Amniotic stem cell (primary cell): ENCODE results near the gene TMEM132D.
"Not testable (repeated sequence)": the region's sequence is repeated elsewhere in the genome, so short reads cannot be mapped to it uniquely, and the experiment has no call there.

Experiments used
- DNase-seq: peaks from one replicate; lab custom pipeline; 2025; lab: John Stamatoyannopoulos, UW

TMEM132D gene

DNA sequence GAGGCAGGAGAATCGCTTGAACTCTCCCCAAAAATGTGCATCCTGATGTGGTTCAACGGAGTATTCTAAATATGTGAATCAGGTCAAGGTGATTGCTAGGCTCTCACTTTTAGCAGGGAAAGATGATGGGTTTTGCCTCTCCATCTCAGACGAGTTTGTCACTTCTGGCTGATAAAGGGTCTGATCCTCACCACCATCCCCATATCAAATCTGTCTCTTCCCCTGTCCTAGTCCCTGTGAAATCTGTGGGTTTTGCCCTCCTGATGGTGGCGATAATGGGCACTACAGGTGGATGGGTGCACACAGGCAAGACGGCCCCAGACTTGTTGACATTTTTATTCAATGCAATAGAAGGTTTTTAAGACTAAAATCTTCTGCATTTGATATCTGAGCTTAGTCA is 665.9 kb downstream of the TMEM132D start:
- no peak for DNase-seq

DNA sequence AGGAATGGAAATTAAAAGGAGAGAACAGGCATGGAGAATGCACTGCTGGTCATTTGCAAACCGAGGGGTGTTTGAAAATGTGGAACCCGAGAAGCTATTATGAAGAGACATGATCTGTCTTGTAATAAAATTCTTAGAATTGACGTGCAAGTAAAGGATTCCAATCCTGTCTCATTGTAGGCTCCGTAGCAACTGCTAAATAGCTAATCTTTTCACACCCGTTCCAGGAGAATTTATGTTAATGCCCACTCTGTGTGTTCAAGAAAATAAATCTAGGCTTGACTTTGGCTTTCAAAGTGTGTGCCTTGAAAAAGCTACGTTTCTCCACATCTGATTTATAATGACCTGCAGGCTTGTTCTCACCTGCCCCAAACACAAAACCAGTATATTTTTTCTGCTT is 669.6 kb downstream of the TMEM132D start:
- no peak for DNase-seq

DNA sequence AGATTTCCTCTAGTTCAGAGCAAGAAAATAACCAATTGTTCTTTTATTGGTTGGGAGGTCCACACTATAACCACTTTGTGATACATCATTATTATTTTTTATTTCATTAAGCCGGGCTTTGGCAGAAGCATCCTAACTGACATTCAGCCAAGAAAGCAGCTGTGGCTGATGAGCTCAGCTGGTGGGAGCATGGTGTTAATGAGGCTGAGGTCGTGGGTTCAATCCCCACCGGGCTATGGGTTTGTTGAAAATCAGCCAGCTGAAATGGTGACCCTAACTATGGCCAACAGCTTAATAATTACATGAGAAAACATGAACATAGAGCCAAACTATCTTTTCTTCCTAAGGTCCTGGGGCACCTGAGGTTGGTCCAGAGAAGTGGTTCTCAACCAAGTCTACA is 672.3 kb downstream of the TMEM132D start:
- DNase-seq = no peak

DNA sequence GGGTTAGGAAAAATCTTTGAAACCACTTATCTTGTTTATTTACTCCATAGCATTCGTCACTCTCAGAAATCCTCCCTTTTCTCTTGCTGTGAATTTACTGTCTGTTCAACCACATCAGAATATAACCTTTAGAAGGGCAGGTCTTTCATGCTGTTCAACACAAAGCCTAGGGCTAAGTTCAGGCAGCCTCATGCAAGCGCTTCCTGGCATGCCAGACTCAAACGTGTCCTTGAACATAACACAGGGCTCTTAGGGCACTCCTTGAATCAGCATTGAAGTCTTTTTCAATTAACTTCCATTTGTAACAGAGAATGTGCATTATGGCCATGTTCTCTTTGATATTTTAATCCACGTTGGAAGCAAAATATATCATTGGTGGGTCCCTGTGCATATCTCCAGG is 672.8 kb downstream of the TMEM132D start:
- no peak for DNase-seq

DNA sequence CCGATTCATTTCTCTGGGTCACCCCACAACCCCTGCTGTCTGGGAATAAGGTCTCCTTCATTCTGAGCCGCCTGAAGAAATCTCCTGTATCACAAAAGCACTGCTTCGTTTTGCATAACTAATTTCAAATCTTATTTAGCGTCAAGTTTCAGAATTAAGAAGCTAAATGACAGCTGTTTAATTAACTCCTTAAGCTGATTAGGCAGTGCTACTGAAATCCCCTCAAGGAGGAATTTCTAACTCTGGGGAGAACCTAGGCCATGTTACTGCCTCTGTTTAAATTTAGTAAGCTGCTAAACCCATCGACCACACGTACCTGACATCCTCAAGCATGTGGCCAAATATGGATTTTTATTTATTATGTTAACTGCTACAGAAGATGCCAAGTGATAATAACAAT is 677.0 kb downstream of the TMEM132D start:
- DNase-seq = no peak

DNA sequence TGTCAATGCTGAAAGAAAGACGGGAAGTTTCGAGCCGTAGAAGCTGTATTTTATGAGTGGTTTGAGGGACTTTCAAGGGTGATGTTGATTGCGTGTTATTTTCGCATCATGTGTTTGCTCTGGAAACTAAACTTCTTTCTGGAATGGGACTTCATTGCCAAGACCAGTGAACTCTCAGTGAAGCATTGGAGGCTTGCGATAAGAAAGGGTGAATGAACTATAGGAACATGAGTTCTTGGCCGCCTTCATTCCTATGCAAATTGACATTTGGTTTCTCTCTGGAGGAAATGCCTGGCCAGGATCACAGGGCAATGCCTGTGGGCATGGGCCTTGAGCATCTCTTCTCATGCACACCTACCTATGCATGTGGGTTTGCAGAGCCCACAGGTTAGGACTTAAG is 677.8 kb downstream of the TMEM132D start:
- no peak for DNase-seq

DNA sequence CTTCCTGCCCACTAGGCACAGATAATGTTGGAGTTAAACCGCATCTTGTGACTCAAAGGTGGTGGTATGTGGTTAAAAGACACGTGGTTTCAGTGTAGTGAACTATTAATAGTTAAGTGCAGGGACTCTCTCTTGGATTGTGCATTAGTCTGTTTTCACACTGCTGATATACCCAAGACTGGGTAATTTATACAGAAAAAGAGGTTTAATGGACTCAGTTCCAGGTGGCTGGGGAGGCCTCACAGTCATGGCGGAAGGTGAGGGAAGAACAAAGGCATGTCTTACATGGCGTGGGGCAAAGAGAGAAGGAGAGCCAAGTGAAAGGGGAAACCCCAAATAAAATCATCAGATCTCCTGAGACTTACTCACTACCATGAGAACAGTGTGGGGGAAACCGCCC is 688.3 kb downstream of the TMEM132D start:
- no peak for DNase-seq

DNA sequence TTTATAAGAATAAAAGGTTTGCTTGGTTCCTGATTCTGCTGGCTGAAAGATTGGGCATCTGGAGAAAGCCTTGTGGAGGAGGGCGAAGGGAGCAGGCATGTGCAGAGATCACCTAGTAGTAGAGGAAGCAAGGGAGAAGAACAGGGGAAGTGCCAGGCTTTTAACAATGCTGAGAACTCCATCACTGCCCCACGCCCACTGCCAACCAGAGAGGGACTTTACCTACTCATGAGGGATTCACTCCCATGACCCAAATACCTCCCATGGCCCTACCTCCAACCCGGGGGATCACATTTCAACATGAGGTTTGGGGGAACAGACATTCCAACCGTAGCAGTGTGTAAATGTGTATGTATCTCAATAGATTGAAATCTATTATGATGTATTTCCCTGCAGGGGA is 690.3 kb downstream of the TMEM132D start:
- DNase-seq = no peak

DNA sequence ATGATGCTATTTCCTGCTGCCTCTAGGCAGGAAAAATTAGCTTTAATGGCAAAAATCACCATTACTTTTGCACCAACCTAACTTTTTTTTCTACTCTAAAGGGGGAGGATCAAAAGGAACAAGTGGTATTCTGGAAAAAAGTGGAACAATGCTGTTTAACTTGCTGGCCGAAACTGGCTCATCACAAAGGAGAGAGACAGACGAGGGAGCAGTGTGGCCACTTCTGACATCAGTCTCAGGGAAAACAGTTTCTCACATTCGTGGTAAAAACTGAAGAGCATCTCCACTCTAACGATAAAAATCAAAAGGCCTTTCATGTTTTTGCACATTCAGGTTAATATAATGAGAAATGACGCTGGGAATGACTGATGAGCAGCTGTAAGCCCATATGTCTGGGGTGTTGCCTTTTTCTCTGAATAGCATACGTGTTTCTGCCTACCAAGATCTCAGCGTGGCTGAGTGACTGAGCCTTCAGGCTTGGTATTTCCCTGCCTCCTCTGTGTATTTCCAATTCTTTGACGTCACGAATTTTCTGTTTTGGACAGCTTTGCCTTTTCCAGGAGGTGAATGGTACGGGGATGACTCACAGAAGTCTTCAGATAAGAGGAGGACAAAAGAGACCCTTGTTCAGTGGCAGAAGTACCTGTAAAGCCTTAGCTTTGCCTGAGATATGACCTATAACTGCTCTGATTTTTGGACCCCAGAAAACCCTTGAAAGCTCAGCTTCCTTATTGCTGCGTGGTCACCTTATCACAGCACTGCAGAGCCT is 691.8 kb downstream of the TMEM132D start:
- DNase-seq = no peak

DNA sequence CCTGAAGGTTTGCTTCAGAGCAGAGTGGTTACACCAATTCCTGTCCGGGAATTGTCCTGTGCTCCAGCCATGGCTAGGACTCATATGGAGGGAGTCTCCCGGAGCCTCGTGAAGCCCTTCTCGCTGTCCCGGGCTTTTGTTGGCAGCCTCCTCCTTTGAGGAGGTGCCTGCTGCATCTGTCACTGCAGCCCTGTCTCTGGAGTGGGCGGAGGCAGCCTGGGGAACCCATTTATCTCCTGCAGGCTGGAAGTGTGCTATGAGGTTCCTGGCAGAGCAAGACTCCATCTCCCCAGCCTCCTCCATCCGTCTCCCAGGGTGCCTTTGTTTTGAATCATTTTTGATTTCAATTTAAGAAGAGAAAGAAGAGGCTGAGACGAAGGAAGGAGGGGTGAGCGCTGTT is 695.3 kb downstream of the TMEM132D start:
- DNase-seq = no peak

DNA sequence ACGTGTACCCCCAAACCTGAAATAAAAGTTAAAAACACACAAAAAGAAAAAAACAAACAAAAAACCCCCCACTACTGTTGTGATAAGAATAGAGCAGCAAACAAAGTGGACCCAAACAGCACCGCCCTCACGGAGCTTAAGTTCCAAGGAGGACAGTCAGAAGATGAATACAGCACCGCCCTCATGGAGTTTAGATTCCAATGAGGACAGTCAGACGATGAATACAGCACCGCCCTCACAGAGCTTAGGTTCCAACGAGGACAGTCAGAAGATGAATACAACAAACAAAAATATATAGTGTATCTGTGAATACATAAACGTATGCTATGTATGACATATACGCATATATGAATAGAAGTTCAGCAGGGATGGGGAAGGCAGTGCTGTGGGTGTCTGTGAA is 696.7 kb downstream of the TMEM132D start:
- DNase-seq = no peak

DNA sequence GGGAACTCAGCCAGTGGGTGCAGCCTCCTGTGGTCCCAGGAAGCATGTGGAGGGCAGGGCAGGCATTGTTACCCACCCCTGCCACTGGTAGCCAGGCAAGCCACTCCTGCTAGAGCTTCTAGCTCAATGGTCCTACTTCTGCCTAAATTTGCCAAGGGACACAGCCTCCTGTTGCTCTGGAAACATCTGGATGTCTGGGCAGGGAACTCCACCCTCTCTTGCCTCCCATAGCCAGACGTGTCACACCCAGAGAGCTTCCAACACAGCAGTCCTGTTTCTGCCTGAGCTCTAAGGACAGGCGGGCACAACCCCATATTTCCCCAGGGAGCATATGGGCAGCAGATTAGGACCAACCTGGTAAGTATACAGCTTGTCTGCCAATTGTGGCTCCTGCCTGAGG is 700.4 kb downstream of the TMEM132D start:
- DNase-seq = no peak

DNA sequence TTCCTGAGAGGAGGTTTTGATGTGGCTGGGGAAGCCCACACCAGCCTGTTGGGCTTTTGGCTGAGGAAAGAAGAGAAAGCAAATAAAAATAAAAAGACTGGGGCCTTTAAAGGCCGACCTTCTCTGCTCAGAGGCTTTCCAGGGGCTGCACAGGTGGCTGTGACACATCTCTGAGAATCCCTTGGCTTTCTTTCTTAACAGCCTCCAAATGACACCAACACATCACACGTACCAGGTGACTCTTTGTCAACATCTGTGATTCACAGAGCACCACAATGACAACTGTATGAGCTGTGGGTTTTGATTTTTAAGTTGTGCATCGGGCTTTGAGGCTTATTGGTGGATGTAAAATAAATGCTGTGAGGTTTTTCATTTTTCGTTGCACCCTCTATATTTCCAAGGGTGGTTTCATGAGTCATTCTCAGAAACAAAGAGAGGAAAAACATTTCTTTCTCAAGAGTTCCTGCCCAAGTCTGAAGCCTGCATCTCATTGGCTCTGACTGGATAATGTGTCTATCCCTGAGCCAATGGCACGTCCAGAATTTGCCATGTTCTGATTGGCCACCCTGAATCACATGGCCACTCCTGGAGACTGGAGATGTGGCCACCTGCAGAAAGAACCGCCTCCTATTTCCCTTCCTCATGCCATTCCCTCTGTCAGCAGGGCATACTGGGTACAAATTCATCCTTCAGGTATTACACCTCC is 701.6 kb downstream of the TMEM132D start:
- no peak for DNase-seq

DNA sequence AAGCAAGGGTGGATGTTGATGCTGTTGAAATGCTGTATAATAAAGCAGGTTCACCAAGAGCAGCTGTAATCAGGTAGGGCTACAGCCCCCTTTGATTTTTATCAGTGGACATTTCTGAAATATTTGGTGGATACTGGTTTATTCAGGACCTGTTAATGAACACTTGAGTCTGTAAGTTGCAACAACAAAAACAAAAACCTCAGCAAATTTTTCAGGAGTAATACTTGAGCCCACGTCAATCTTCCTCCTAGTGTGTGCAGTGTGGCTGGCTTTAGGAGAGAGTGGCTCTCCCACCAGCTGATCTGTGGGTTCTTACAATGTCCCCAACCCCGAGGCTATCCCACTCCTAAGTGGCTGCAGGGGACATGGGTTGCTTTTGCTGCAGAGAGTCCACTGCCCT is 702.8 kb downstream of the TMEM132D start:
- DNase-seq = no peak

DNA sequence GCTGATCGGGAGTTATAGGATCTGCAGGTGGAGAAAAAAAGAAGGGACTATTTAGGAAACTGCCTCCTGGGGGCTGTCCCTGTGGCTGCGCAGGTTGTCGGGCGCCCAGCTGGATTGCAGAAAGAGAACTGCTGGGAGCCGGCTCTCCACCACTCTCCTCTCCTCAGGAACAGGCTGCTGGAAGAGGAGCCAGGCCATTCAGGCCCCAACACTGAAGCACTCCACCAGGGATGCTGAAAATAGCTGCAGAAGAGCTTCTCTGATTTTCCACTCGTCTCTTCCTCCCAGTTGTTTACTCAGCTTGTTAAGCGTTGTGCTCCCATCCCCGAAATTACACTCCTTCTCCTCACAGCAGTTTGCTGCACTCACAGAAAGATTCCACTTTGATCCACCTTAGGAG is 703.2 kb downstream of the TMEM132D start:
- DNase-seq = no peak

DNA sequence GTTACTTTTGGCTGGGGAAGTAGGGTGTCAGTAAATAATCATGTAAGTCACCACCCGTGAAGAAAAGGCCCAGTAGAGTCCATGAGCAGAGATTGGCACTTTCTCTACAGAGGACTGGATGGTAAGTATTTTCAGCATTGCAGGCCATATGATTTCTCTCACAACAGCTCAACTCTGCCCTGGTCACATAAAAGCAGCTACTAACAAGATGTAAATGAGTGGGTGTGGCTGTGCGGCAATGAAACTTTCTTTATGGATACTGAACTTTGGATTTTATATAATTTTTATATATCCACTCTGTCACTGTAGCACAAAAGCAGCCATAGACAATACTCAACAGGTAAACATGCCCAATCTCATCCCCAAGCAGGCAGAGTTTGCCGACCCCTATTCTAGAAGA is 706.9 kb downstream of the TMEM132D start:
- no peak for DNase-seq

DNA sequence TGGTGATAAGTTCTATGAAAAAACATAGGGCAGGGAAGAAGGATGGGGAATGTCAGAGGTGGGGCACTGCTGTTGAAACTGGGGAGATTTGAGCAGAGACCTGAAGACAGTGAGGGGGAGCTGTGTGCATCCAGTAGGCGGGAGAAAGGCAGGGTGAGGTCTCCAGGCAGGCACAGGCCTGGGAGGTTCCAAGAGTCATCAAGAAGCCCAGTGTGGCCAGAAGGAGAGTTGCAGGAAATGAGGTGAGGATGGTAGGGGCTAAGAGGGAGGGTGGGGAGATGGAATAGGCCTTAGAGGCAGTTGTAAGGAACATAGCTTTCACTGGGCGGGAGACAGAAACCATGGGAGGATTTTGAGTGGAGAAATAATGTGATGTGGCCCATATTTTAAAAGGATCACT is 708.7 kb downstream of the TMEM132D start:
- DNase-seq = no peak

DNA sequence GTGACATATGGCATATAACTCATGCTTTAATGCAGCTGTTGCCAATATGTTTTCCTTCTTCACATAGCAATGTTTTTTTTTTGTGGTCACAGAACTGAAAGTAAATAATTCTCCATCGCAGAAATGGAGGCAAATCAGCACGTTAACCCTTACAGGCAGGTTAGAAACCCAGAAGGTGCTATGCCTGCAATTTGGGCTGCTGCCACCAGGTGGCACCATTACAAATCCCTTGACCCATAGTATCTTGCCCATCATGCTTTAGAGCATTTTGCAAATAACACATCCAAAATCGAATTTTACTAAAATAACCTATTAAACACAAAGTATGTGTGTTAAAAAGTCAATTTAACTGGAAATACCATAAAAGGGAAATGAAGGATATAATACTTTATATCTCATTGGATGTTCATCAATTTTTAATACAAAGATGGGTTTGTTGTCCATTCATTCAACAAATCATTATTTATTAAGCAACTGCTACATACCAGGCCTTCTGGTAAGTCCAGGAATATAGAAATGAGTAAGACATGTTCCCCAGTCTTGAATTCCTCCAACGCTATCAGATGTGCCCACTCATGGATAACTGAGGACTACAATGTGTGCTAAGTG is 710.5 kb downstream of the TMEM132D start:
- DNase-seq = no peak

DNA sequence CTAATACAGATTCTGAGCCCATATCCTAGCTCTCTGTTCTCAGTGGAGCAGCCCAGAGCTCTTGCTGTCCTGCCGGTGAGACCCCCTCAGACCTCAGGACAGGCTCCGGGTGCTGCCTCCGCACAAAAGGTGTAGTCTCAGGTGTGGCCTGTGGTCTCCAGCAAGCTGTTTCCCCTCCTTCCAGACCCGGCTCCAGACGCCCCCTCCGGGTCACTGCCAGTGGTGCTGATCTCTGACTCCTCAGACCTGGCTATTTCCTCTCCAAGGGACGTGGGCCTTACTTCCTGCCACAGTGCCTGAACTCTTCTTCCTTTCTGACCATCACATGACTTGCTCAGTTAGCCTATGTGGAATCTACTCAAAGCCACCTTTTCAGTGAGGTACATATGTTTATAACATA is 713.0 kb downstream of the TMEM132D start:
- no peak for DNase-seq

DNA sequence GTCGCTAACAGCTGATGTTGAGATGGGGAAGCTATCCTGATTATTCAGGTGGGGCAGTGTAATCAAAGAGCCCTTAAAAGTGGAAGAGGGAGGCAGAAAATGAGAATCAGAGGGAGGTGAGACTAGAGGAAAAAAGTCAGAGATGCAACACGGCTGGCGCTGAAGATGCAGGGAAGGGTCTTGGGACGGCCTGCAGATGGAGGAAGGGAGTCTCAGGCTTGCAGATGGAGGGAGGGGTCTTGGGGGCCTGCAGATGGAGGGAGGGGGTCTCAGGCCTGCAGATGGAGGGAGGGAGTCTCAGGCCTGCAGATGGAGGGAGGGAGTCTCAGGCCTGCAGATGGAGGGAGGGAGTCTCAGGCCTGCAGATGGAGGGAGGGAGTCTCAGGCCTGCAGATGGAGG is 713.9 kb downstream of the TMEM132D start:
- DNase-seq = not testable (repeated sequence)

DNA sequence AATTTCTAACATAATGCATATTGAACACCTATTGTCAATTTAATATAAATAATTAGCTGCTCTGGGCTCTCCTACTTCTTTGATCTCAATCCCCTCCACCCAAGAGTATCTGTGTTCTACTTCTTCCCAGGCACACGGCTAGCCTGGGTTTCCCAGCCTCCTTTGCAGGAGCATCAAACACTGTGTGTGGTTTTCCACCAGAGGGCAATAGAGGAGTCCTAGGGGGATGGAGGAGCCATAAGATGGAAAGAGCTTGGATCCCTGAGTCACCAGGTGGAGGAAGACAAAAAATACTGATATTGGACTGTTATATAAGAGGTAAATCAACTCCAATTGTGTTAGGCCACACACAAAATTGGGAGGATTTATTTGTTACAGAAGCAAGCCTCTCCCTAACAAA is 716.9 kb downstream of the TMEM132D start:
- DNase-seq = no peak

DNA sequence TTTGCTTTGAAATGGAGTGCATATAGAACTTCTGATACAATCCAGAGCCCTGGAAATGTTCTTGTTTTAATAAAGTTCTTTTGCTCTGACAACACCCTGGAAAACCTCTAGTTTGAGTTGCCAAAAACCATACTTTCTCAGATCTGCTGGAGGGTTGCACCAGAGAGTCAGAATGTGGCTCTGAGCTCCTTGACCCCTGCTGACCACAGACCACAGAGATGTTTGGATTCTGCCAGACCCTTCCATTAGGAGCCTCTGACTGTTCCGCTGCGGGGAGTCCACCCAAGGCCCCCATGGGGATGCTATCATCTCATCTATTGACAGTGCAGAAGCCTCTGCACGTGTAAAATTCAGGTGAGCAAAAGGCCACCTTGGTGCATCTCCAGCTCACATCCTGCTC is 718.0 kb downstream of the TMEM132D start:
- DNase-seq = no peak

DNA sequence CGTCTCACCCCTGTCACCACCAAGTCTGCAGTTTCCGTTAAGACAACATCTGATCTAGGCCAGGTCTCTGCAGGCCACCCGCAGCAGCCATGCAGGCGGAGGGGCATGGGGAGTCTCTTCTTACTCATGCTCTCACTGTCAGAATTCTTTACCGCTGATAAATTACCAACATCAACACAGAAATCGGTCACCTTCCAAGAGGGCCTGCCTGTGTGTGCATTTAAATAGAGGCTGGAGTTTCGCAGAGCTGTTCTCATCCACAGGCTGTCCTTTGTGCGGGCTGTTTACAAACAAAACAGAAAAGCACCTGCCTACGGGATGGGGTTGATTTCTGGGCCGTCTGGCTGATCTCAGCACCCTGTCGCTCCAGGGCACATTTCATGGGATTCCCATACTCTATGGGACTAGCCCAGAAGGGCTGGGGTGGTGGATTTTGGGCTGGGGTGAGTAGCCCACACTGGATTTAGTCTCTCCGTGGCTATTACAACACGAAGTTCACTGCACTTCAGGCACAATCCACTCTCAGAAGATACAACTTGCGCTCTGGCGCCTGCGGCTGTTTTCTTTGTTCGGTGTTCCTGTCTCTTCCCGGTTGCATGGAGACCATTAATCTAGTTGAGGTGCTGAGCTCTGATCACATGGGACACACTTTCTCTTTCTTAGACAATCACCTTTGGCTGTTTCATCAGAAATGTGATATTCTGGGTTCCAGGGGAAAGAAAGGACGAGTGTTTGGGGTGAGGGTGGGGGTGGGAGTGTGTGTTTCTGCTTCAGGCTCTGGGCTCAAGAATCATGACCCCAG is 719.5 kb downstream of the TMEM132D start:
- DNase-seq = no peak
